Karpas-422 (cell line): ENCODE measurements around the gene CELSR1. TPM values are rescaled to one million over a fixed set of nuclear protein-coding genes. Genes with fewer than 3 reads are reported as not detected.

Experiments
- DNase-seq: peaks from one replicate; pipeline ENCODE4 v3.0.0-alpha.2; 2015
- H2AFZ ChIP-seq: fragments of 200-600 bp; sonication (generic); 2 replicates; pipeline ENCODE4 v1.6.1; 2014; ENCODE audit warnings: antibody characterized with exemption, low read length, mixed read lengths
- H3K27ac ChIP-seq: fragments of 200-600 bp; sonication (generic); 2 replicates; pipeline ENCODE4 v1.5.1; 2014; ENCODE audit warnings: mild to moderate bottlenecking, low read length, moderate library complexity
- H3K27me3 ChIP-seq: fragments of 200-600 bp; sonication (generic); 2 replicates; pipeline ENCODE4 v1.6.1; 2014; ENCODE audit warnings: low read length, mixed read lengths
- H3K36me3 ChIP-seq: fragments of 200-600 bp; sonication (generic); 2 replicates; pipeline ENCODE4 v1.6.1; 2014; ENCODE audit warnings: low read length, mixed read lengths; ENCODE audit not compliant: insufficient read depth
- H3K4me1 ChIP-seq: fragments of 200-600 bp; sonication (generic); 2 replicates; pipeline ENCODE4 v1.6.1; 2014; ENCODE audit warnings: mild to moderate bottlenecking, low read length, mixed read lengths
- H3K4me2 ChIP-seq: fragments of 200-600 bp; sonication (generic); 2 replicates; pipeline ENCODE4 v1.6.1; 2014; ENCODE audit warnings: low read length, low read depth, mild to moderate bottlenecking; ENCODE audit not compliant: poor library complexity, severe bottlenecking
- H3K4me3 ChIP-seq: fragments of 200-600 bp; sonication (generic); 2 replicates; pipeline ENCODE4 v1.5.1; 2014; ENCODE audit warnings: mild to moderate bottlenecking, antibody characterized with exemption, low read length, mixed read lengths
- H3K79me2 ChIP-seq: fragments of 200-600 bp; sonication (generic); 2 replicates; pipeline ENCODE4 v1.6.1; 2014; ENCODE audit warnings: mild to moderate bottlenecking, low read length, mixed read lengths
- H3K9ac ChIP-seq: fragments of 200-600 bp; sonication (generic); 2 replicates; pipeline ENCODE4 v1.6.0; 2014; ENCODE audit warnings: low read length
- H3K9me2 ChIP-seq: fragments of 200-600 bp; sonication (generic), shearing (Covaris generic); replicated peaks from 2 replicates; pipeline ENCODE4 v1.6.0; 2014; ENCODE audit warnings: mild to moderate bottlenecking, low read length, moderate library complexity; ENCODE audit not compliant: insufficient read depth
- H3K9me3 ChIP-seq: fragments of 300-700, 200-600 bp; sonication (generic); 2 replicates; pipeline ENCODE4 v1.6.1; 2014; ENCODE audit warnings: low read length, mixed read lengths
- H4K20me1 ChIP-seq: fragments of 200-600 bp; sonication (generic); 2 replicates; pipeline ENCODE4 v1.6.1; 2014; ENCODE audit warnings: mild to moderate bottlenecking, antibody characterized with exemption, low read length, low read depth; ENCODE audit not compliant: insufficient read depth
- total RNA-seq: library from RNA; depleted of rRNA; stranded (reverse); fragments of >200 nt; shearing (Covaris generic); gene quantifications from 2 replicates; pipeline ENCODE4 v1.2.3, GENCODE V29; 2014; ENCODE audit warnings: low replicate concordance

The CELSR1 gene
- total RNA-seq, 1 experiment from 2014 or later: 0.11 TPM

GRCh38 chr22:46571642-46572250 is 34.3 kb upstream of the CELSR1 start:
- Histone ChIP-seq H4K20me1 (no peaks in the 10 kb centered on the region), H3K4me2 (no peak overlapping the region), H3K4me1 (peaks cover 4% of the 10 kb centered on the region; the same call in 1 of the 2 replicates), H3K9me3 (peaks cover 9% of the 10 kb centered on the region; the same call in 1 of the 2 replicates), H3K9me2 (no peaks in the 10 kb centered on the region), H3K27ac (no peak overlapping the region), H2AFZ (no peak overlapping the region), H3K79me2 (no peaks in the 10 kb centered on the region), H3K36me3 (no peaks in the 10 kb centered on the region), H3K27me3 (no peaks in the 10 kb centered on the region), H3K9ac (no peak overlapping the region), H3K4me3 (no peak overlapping the region)
- DNase-seq: no peak

- Histone ChIP-seq H3K4me1 (no peaks in the 10 kb centered on the region), H3K9me3 (peaks cover 9% of the 10 kb centered on the region; the same call in 1 of the 2 replicates), H3K9ac (no peak overlapping the region), H3K27me3 (no peaks in the 10 kb centered on the region), H3K4me2 (no peak overlapping the region), H3K79me2 (no peaks in the 10 kb centered on the region), H2AFZ (no peak overlapping the region), H3K36me3 (no peaks in the 10 kb centered on the region), H3K27ac (no peak overlapping the region), H4K20me1 (no peaks in the 10 kb centered on the region), H3K9me2 (no peaks in the 10 kb centered on the region), H3K4me3 (no peak overlapping the region)
- DNase-seq: no peak
Measured at GRCh38 chr22:46569848-46570695, 32.7 kb upstream of the CELSR1 start.

- Histone ChIP-seq H3K36me3 (no peaks in the 10 kb centered on the region), H2AFZ (no peak overlapping the region), H3K27me3 (no peaks in the 10 kb centered on the region)
Measured at GRCh38 chr22:46569055-46569847, 31.8 kb upstream of the CELSR1 start.

DNA sequence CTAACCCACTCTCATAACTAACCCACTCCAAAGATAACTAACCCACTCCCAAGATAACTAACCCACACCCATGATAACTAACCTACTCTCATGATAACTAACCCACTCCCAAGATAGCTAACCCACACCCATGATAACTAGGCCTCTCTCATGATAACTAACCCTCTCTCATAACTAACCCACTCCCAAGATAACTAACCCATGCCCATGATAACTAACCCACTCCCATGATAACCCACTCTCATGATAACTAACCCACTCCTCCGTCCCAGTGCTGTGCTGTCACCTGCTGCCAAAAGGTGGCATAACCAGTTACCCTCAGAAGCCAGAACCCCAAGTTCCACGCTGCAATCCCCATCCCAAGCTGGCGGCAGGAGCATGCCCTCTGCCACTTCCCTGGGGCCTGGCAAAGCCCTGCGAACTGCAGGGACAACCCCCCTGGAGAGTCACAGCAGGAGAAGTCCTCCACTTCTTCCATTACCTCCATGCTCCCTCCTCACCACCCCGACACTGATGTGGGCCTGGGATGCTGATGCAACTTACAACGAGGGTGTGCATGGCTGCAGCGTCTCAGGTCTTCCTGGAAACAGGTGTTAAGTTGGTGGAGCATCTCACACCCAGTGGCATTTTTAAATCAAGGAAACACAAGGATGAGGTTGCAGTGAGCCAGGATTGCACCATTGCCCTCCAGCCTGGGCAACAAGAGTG is 30.8 kb upstream of the CELSR1 start:
- Histone ChIP-seq H2AFZ (no peak overlapping the region), H3K36me3 (no peaks in the 10 kb centered on the region), H3K4me3 (no peak overlapping the region), H3K4me1 (peaks cover 11% of the 10 kb centered on the region), H3K9ac (no peak overlapping the region), H3K9me3 (peaks cover 9% of the 10 kb centered on the region; the same call in 1 of the 2 replicates), H4K20me1 (no peaks in the 10 kb centered on the region), H3K9me2 (no peaks in the 10 kb centered on the region), H3K27me3 (no peaks in the 10 kb centered on the region), H3K4me2 (no peak overlapping the region), H3K79me2 (no peaks in the 10 kb centered on the region), H3K27ac (no peak overlapping the region)
- no peak for DNase-seq

More at GRCh38 chr22:46569055-46569847, 31.8 kb upstream of the CELSR1 start:
- Histone ChIP-seq H3K9me3 (peaks cover 9% of the 10 kb centered on the region; the same call in 1 of the 2 replicates), H3K4me1 (peaks cover 2% of the 10 kb centered on the region), H3K27ac (no peak overlapping the region), H3K79me2 (no peaks in the 10 kb centered on the region), H3K4me3 (no peak overlapping the region), H4K20me1 (no peaks in the 10 kb centered on the region), H3K4me2 (no peak overlapping the region), H3K9me2 (no peaks in the 10 kb centered on the region), H3K9ac (no peak overlapping the region)
- no peak for DNase-seq

DNA sequence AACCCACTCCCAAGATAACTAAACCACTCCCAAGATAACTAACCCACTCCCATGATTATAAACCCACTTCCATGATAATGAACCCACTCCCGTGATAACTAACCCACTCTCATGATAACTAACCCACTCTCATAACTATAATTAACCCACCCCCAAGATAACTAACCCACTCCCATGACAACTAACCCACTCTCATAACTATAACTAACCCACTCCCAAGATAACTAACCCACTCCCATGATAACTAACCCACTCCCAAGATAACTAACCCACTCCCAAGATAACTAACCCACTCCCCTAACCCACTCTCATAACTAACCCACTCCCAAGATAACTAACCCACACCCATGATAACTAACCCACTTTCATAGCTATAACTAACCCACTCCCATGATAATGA is 30.1 kb upstream of the CELSR1 start:
- no peaks in the 10 kb centered on the region for H3K27me3 ChIP-seq
- H3K79me2 ChIP-seq: no peaks in the 10 kb centered on the region
- no peaks in the 10 kb centered on the region for H3K9me2 ChIP-seq
- H3K9me3 ChIP-seq: peaks cover 9% of the 10 kb centered on the region; the same call in 1 of the 2 replicates
- no peak overlapping the region for H2AFZ ChIP-seq
- H3K4me2 ChIP-seq: no peak overlapping the region
- no peak overlapping the region for H3K4me3 ChIP-seq
- no peak for DNase-seq
- H3K36me3 ChIP-seq: no peaks in the 10 kb centered on the region
- H3K4me1 ChIP-seq: peaks cover 11% of the 10 kb centered on the region
- H4K20me1 ChIP-seq: no peaks in the 10 kb centered on the region
- H3K27ac ChIP-seq: no peak overlapping the region
- no peak overlapping the region for H3K9ac ChIP-seq

DNA sequence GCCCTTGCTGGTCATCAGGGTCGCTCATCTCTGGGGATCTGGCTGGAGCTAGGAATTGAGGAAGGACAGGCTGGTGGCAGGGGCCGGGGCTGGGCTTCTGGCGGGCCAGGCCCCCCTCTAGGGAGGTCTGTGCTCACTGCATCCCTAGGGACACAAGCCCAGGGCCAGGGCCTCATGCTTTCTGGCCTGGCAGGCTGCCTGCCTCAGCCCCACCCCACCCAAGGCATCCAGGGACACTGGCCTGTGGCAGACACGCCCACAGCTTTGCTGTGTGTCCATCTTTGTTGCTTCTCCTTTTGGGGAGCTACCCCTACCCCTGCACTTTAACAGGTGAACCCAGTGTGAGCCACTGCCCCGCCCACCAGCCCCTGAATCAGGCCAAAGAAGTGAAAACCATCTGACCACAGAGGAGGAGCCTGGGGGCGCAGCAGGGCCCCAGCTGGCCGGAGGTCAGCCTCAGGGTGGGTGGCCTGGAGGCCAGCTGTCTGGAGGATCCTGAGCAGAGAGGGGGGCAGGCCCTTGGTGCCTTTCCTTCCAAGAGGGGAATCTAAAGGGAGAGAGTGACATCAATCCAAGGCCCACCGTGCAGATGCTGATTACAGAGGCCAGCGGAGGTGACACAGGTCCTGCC is 26.8 kb upstream of the CELSR1 start:
- H3K9me2 ChIP-seq: no peaks in the 10 kb centered on the region
- H3K9me3 ChIP-seq: no peaks in the 10 kb centered on the region
- no peaks in the 10 kb centered on the region for H3K79me2 ChIP-seq
- no peaks in the 10 kb centered on the region for H3K27me3 ChIP-seq
- H3K4me1 ChIP-seq: peaks cover 19% of the 10 kb centered on the region
- H3K9ac ChIP-seq: peak overlapping the region; percentile 57
- H2AFZ ChIP-seq: peak overlapping the region; percentile 94; the same call in 1 of the 2 replicates
- peak overlapping the region; percentile 47; the same call in 1 of the 2 replicates for H3K4me3 ChIP-seq
- H3K27ac ChIP-seq: no peak overlapping the region
- no peaks in the 10 kb centered on the region for H3K36me3 ChIP-seq
- peak overlapping the region; percentile 73 for H3K4me2 ChIP-seq
- no peaks in the 10 kb centered on the region for H4K20me1 ChIP-seq
- DNase-seq: no peak

DNA sequence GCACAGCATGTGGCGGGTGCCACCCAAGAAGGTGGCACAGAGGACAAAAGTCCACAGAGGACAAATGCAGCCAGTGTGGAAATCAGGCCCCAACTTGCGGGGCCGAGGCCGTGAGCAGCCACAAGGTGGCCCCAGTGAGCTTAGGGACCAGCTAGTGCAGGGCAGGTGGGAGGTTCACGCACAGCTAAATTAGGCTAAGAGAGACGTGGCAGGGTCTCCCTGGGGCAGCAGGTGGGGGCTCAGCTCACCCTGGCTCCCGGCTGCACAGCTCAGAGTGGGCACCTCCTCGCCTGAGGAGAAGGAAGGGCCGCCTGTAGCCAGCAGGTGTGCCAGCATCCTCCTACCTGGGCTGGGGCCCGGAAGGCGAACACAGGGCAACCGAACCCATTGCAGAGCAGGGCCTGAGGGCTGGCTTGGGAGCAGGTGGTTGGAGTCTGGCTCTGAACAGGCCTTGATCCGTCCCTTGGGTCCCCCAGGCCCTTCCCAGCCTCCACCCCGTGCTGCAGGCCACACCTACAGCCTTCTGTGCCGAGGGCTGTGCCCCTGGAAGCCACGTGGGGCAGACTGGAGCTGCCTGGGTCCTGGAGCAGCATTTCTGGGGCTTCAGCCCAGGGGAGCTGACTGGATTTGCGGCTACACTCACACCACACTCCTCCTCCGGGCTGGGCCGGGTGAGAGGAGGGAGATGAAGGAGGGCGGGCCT is 26.1 kb upstream of the CELSR1 start:
- Histone ChIP-seq H3K4me1 (peaks cover 19% of the 10 kb centered on the region), H3K36me3 (no peaks in the 10 kb centered on the region), H4K20me1 (no peaks in the 10 kb centered on the region), H3K9me2 (no peaks in the 10 kb centered on the region), H3K4me3 (peak overlapping the region; percentile 47; the same call in 1 of the 2 replicates), H2AFZ (peak overlapping the region; percentile 94; the same call in 1 of the 2 replicates), H3K27ac (no peak overlapping the region), H3K79me2 (no peaks in the 10 kb centered on the region), H3K27me3 (no peaks in the 10 kb centered on the region), H3K9ac (peak overlapping the region; percentile 57), H3K9me3 (no peaks in the 10 kb centered on the region), H3K4me2 (peak overlapping the region; percentile 73)
- DNase-seq: peak; percentile 93
